Kidney (tissue), 14 donors: ENCODE results near the gene RASL10B. TPM values are rescaled to one million over a fixed set of nuclear protein-coding genes. Genes with fewer than 3 reads are reported as not detected.
"Not testable (repeated sequence)": the region's sequence is repeated elsewhere in the genome, so short reads cannot be mapped to it uniquely, and the experiment has no call there.

Source experiments
- DNase-seq, 5 donors: peaks; one replicate each; pipeline ENCODE4 v3.0.0-alpha.2; 2013 to 2020
- FAIRE-seq: peaks from 2 replicates; lab custom pipeline; 2012; peaks lifted over from hg19 to GRCh38; lab: Jason Lieb, UNC
- H3K27ac ChIP-seq, 2 donors: one replicate each; pipeline ENCODE4 v1.7.0; 2013; ENCODE audit warnings: low read depth in 2 of 2, low read length in 2 of 2, inconsistent platforms in 1 of 2
- H3K27me3 ChIP-seq: one replicate; pipeline ENCODE4 v1.7.1; 2013; ENCODE audit warnings: low read length, inconsistent platforms; ENCODE audit not compliant: control insufficient read depth, insufficient read depth
- H3K36me3 ChIP-seq, 3 donors: one replicate each; pipeline versions ENCODE4 v1.7.0 to v1.7.1; 2013; ENCODE audit warnings: low read length in 3 of 3, control low read depth in 1 of 3, inconsistent platforms in 1 of 3; ENCODE audit not compliant: insufficient read depth in 3 of 3, control insufficient read depth in 2 of 3
- H3K4me1 ChIP-seq, 3 donors: one replicate each; pipeline versions ENCODE4 v1.7.0 to v1.7.1; 2013; ENCODE audit warnings: low read length in 3 of 3, inconsistent platforms in 1 of 3, low read depth in 1 of 3; ENCODE audit not compliant: control insufficient read depth in 2 of 3, insufficient read depth in 2 of 3
- H3K4me3 ChIP-seq, 3 donors: one replicate each; pipeline versions ENCODE4 v1.7.0 to v1.8.1; 2013; ENCODE audit warnings: low read length in 3 of 3, control low read depth in 1 of 3, inconsistent platforms in 1 of 3
- H3K9ac ChIP-seq, 3 donors: one replicate each; pipeline versions ENCODE4 v1.7.0 to v1.7.1; 2013; ENCODE audit warnings: low read length in 3 of 3, control low read depth in 1 of 3, inconsistent platforms in 1 of 3
- H3K9me3 ChIP-seq, 3 donors: one replicate each; pipeline versions ENCODE4 v1.7.0 to v1.7.1; 2013; ENCODE audit warnings: low read length in 3 of 3, control low read depth in 1 of 3, inconsistent platforms in 1 of 3; ENCODE audit not compliant: control insufficient read depth in 2 of 3, insufficient read depth in 1 of 3
- CTCF ChIP-seq: IDR thresholded peaks from 3 replicates; pipeline ENCODE4 v1.5.1; 2012; ENCODE audit warnings: mild to moderate bottlenecking, moderate library complexity, borderline replicate concordance; ENCODE audit not compliant: insufficient read depth; ENCODE audit errors: extremely low read depth
- intact Hi-C: fragments of 100-400 bp; cut with DNase I; formaldehyde crosslinking; loops from one replicate; pipeline ENCODE4 v1.11.1; 2022
- polyA plus RNA-seq: library from polyadenylated mRNA; stranded (reverse); fragments of 350-450 nt; fragmentation: Illumina TruSeq; extraction: RNeasy Lipid Tissue Mini Kit (QIAGEN cat#74804); gene quantifications from one replicate; pipeline ENCODE4 v1.2.3, GENCODE V29; 2014; ENCODE audit warnings: low read depth, low replicate concordance; ENCODE audit not compliant: insufficient read depth
- total RNA-seq: library from RNA; stranded (reverse); fragmentation: NEBNext Ultra II Directional; extraction: Animal tissue kit (Norgen Biotek cat#: 25700); gene quantifications from one replicate; pipeline ENCODE4 v1.2.1, GENCODE V29; 2021
- donor health status: control.
- donor health status: control.
- donor health status: control.
- donor health status: control.
- donor health status: control.
- donor health status: DM: yes; HTN: yes; CAD: no.
- donor health status: Normal renal cell carcinoma (clear cell type).

RASL10B gene
- total and polyA plus RNA-seq, 2 donors from 2014 or later: 1.5 to 2.4 TPM

GRCh38 chr17:35748979-35749378 lies 17.5 kb downstream of the RASL10B start:
- intact Hi-C loops: loop anchor here (10.0 kb wide), 1 partner anchor 134 kb away; no protein-coding TSS in a partner anchor
- H3K27me3 ChIP-seq: peaks cover 2% of the 10 kb centered on the region
- TF ChIP-seq CTCF: no peak
- H3K4me1 ChIP-seq: peaks cover 0 to 9% (median 0%) of the 10 kb centered on the region in 3 donors
- no peaks in the 10 kb centered on the region for H3K36me3 ChIP-seq
- no peaks in the 10 kb centered on the region for H3K9me3 ChIP-seq
- H3K9ac ChIP-seq: no peak overlapping the region
- FAIRE-seq (no peak), DNase-seq (no peak)
- H3K27ac ChIP-seq: no peak overlapping the region
- H3K4me3 ChIP-seq: no peak overlapping the region

- peak in 1 of 5 donors; percentile 29 for DNase-seq
- intact Hi-C loops: loop anchor here (10.0 kb wide), 1 partner anchor 135 kb away; no protein-coding TSS in a partner anchor
- FAIRE-seq: no peak
Observed at GRCh38 chr17:35749560-35750412, 18.3 kb downstream of the RASL10B start.

GRCh38 chr17:35750526-35751395 lies 19.3 kb downstream of the RASL10B start:
- intact Hi-C loops: no loop called here
- DNase-seq (no peak), FAIRE-seq (no peak)
- no peak for TF ChIP-seq CTCF
- peaks cover 0 to 9% (median 0%) of the 10 kb centered on the region in 3 donors for H3K4me1 ChIP-seq
- H3K36me3 ChIP-seq: no peaks in the 10 kb centered on the region
- H3K9me3 ChIP-seq: no peaks in the 10 kb centered on the region
- H3K9ac ChIP-seq: no peak overlapping the region
- peaks cover 2% of the 10 kb centered on the region for H3K27me3 ChIP-seq
- no peak overlapping the region for H3K4me3 ChIP-seq
- H3K27ac ChIP-seq: no peak overlapping the region

More at GRCh38 chr17:35749560-35750412, 18.3 kb downstream of the RASL10B start:
- Histone ChIP-seq H3K4me1 (peaks cover 0 to 9% (median 0%) of the 10 kb centered on the region in 3 donors), H3K36me3 (no peaks in the 10 kb centered on the region), H3K9me3 (no peaks in the 10 kb centered on the region), H3K4me3 (no peak overlapping the region), H3K9ac (no peak overlapping the region), H3K27ac (no peak overlapping the region), H3K27me3 (peaks cover 2% of the 10 kb centered on the region)
- TF ChIP-seq CTCF: no peak

GRCh38 chr17:35751541-35751940 lies 20.1 kb downstream of the RASL10B start:
- H3K27ac ChIP-seq, H3K27me3 ChIP-seq, FAIRE-seq, DNase-seq, H3K4me3 ChIP-seq, H3K4me1 ChIP-seq, H3K9me3 ChIP-seq, H3K36me3 ChIP-seq, H3K9ac ChIP-seq, intact Hi-C loops: not testable (repeated sequence)
